Right lobe of liver (tissue), 6 donors: ENCODE data around the gene GNAT1. TPM values are rescaled to one million over a fixed set of nuclear protein-coding genes. Genes with fewer than 3 reads are reported as not detected.

Experiments
- ATAC-seq, 4 donors: fragments of 200-7000 bp; cut with Tn5 transposase; one replicate each; pipeline ENCODE4 v1.9.1; 2020; ENCODE audit warnings: mild to moderate bottlenecking in 4 of 4, moderate library complexity in 4 of 4
- DNase-seq, 3 donors: peaks; one replicate each; pipeline ENCODE4 v3.0.0-alpha.2; 2020
- H3K27ac ChIP-seq, 3 donors: fragments of 200-600 bp; one replicate each; pipeline ENCODE4 v1.8.0; 2022
- H3K27me3 ChIP-seq, 2 donors: fragments of 200-600 bp; one replicate each; pipeline ENCODE4 v1.8.0; 2022
- H3K36me3 ChIP-seq, 4 donors: fragments of 200-600 bp; sonication (generic) in 1 of 4; one replicate each; pipeline versions ENCODE4 v1.5.1 to v1.8.0; 2017 to 2022; ENCODE audit warnings: control low read depth in 1 of 4
- H3K4me1 ChIP-seq, 4 donors: fragments of 200-600 bp; sonication (generic) in 1 of 4; one replicate each; pipeline versions ENCODE4 v1.5.1 to v1.8.0; 2017 to 2022; ENCODE audit warnings: control low read depth in 1 of 4
- H3K4me3 ChIP-seq, 3 donors: fragments of 200-600 bp; one replicate each; pipeline ENCODE4 v1.8.0; 2022
- H3K9me3 ChIP-seq, 4 donors: fragments of 200-600 bp; sonication (generic) in 1 of 4; one replicate each; pipeline versions ENCODE4 v1.5.1 to v1.8.0; 2017 to 2022; ENCODE audit warnings: control low read depth in 1 of 4
- POLR2A ChIP-seq: fragments of 450-650 bp; IDR thresholded peaks from one replicate; pipeline ENCODE4 v1.6.1; 2017; ENCODE audit warnings: antibody characterized with exemption, mild to moderate bottlenecking
- WGBS: methylation state at CpG from one replicate; pipeline ENCODE4 v1.1.6; 2018; ENCODE audit warnings: low coverage, low lambda C conversion rate; ENCODE audit not compliant: insufficient coverage; ENCODE audit errors: missing lambda C conversion rate; 5-methylcytosine and 5-hydroxymethylcytosine counted together
- intact Hi-C, 2 donors: fragments of 100-400 bp; cut with DNase I; formaldehyde crosslinking; loops; one replicate each; pipeline versions ENCODE4 v1.11.2 to v1.14.1; 2022
- total RNA-seq, 6 experiments: library from RNA; depleted of rRNA in 2 of 6; stranded (reverse); fragments of >200 nt in 2 of 6; fragmentation: NEBNext Ultra II Directional in 3 of 6; extraction: Animal tissue kit (Norgen Biotek cat#: 25700) in 3 of 6; gene quantifications; one replicate each; pipeline versions ENCODE4 v1.1.0 to v1.2.4, GENCODE V29; 2016 to 2023
- TF ChIP-seq, protein P1 (sequence below), 4 donors: fragments of 200-600 bp in 3 of 4; fragments of 450-650 bp in 1 of 4; IDR thresholded peaks; one replicate each; pipeline versions ENCODE4 v1.5.1 to v1.8.0; 2016 to 2022; ENCODE audit warnings: antibody characterized with exemption in 4 of 4, mild to moderate bottlenecking in 2 of 4
- donor health status: DM: no; HTN: yes; CAD: no.
- donor health status: DM: no; HTN: no; CAD: no.
- donor health status: DM: no; HTN: no; CAD: no.
- donor health status: DM: no; HTN: yes; CAD: no.
- donor health status: DM: no; HTN: yes; CAD: no.

GNAT1 gene
- total RNA-seq, 6 experiments from 2014 or later = 0.07 TPM; not detected in 5

DNA sequence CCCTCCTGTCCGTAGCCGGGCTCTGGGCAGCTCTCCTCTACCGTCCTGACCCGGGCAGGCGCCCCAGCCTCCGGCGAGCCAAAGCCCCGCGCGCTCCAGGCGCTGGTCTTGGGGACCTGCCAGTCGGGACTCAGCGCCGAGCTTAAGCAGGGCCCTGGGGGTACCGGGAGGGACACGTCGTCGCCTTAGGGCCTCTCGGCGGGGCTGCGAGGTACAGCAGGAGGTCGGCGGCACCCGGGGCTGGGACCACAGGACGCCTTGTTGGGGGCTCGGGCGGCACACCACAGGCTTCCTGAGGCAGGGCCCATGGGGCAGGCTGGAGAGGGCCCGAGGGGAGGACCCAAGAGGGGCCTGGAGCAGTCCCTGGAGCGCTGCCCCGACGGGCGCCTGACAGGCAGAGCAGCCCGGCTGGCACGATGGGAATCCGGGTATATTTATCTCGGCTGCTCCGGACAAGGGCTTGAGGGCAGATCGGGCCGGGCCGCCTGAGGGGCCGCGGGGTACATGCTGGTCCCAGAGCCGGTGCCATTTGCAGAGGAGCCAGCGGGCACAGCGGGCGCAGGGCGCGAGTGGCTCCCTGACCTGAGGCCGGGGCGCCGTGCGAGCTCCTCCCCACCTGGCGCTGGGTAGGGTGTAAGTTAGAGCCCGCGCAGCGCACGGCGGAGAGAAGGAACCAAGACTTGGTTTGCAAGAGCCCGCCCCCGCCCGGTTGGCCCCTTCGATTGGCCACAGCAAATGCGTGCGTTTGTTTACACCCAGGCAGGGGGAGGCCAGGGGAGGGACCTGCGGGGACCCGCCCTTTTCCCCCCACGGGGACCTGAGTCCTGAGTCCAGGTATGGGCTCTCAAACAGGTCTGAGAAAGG, 14.2 kb downstream of the GNAT1 start:
- TF ChIP-seq, protein P1, sequence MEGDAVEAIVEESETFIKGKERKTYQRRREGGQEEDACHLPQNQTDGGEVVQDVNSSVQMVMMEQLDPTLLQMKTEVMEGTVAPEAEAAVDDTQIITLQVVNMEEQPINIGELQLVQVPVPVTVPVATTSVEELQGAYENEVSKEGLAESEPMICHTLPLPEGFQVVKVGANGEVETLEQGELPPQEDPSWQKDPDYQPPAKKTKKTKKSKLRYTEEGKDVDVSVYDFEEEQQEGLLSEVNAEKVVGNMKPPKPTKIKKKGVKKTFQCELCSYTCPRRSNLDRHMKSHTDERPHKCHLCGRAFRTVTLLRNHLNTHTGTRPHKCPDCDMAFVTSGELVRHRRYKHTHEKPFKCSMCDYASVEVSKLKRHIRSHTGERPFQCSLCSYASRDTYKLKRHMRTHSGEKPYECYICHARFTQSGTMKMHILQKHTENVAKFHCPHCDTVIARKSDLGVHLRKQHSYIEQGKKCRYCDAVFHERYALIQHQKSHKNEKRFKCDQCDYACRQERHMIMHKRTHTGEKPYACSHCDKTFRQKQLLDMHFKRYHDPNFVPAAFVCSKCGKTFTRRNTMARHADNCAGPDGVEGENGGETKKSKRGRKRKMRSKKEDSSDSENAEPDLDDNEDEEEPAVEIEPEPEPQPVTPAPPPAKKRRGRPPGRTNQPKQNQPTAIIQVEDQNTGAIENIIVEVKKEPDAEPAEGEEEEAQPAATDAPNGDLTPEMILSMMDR (IDR thresholded peaks at IDR 0.05) = no peak
- TF ChIP-seq POLR2A = peak; percentile 55
- peak; percentile 92 to 97 (median 96) for DNase-seq
- intact Hi-C loops = no loop called here
- H3K27ac ChIP-seq = peak overlapping the region; percentile 76 to 99 (median 98)
- WGBS = 1% methylated on average over 13 of the region's 67 CpGs
- H3K9me3 ChIP-seq = no peaks in the 10 kb centered on the region
- peak; percentile 50 to 71 (median 62) for ATAC-seq
- H3K4me1 ChIP-seq = peaks cover 0 to 76% (median 34%) of the 10 kb centered on the region in 4 donors
- H3K4me3 ChIP-seq = peak overlapping the region; percentile 77 to 94 (median 88)
- H3K27me3 ChIP-seq = no peaks in the 10 kb centered on the region
- no peaks in the 10 kb centered on the region for H3K36me3 ChIP-seq

DNA sequence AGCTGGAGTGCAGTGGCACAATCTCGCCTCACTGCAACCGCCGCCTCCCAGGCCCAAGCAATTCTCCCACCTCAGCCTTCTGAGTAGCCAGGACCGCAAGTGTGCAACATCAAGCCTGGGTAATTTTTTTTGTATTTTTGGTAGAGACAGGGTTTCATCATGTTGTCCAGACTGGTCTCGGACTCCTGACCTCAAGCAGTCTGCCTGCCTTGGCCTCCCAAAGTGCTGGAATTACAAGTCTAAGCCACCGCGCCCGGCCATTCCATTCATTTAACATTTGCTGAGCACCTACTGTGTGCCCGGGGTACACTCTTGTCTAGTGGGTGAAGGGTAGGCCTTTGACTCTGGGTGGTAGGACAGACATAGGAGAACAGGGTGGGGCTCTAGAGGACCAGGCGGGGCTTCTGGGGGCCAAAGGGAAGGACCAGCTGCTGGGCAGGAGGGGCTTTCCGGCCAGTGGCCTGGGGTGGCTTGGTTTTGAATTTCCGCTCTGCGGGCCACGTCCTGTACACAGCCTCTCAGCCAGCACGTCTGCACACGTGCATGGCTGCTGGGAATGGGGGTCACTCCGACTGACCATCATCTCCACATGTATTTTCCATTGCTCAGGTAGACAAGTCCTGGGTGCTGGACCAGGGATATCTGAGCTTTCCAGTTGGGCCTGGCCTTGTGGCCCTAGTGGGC, 16.1 kb downstream of the GNAT1 start:
- peak in 1 of 4 donors; percentile 0 for ATAC-seq
- TF ChIP-seq, protein P1 (IDR thresholded peaks at IDR 0.05) = no peak
- TF ChIP-seq POLR2A = no peak
- Histone ChIP-seq H3K27me3 (no peaks in the 10 kb centered on the region), H3K4me3 (peak overlapping the region; percentile 77 to 94 (median 88)), H3K9me3 (no peaks in the 10 kb centered on the region), H3K27ac (peak overlapping the region; percentile 76 to 99 (median 98)), H3K4me1 (peaks cover 0 to 76% (median 30%) of the 10 kb centered on the region in 4 donors), H3K36me3 (no peaks in the 10 kb centered on the region)
- intact Hi-C loops = no loop called here
- WGBS = 46% methylated on average over 10 of the region's 17 CpGs
- DNase-seq = peak in 2 of 3 donors; percentile 58 to 60

DNA sequence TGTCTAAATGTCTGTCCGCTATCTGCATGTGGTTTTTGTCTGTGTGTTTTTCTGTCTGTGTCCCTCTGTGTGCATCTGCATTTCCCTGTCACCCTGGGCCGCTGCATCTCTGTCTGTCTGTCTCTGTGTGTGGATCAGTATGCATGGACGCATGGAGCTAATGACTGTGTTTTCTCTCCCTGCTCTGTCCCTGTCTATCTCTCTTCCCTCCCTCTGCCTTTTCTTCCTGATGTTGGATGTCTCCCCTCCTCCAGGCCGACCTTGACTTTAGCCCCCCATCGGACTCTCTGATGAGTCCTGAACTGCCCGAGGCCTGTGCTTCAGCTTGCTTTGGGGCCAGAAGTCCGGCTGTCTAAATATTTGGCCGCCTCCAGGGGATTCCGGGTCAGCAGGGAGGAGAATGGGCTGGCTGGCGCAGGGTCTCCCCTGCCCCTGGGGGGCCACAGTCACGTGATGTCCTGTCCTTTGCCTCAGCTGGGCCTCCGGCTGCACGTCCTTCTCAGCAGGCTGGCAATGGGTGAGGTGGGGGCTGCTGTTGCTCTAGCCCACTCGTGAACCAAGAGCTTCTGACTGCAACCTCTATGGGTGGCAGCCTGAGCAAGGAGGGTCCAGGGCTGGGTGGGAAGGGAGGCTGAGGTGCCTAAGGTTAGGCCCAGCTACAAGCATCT, 17.4 kb downstream of the GNAT1 start:
- Histone ChIP-seq H3K27me3 (no peaks in the 10 kb centered on the region), H3K9me3 (no peaks in the 10 kb centered on the region), H3K4me3 (peak overlapping the region in 2 of 3 donors; percentile 88 to 94), H3K27ac (peak overlapping the region; percentile 76 to 99 (median 98)), H3K36me3 (no peaks in the 10 kb centered on the region), H3K4me1 (peaks cover 0 to 76% (median 30%) of the 10 kb centered on the region in 4 donors)
- DNase-seq = no peak
- WGBS = 31% methylated on average over 6 of the region's 14 CpGs
- peak in 1 of 4 donors; percentile 5 for ATAC-seq
- no peak for TF ChIP-seq POLR2A
- TF ChIP-seq, protein P1 (IDR thresholded peaks at IDR 0.05) = no peak
- intact Hi-C loops = no loop called here

DNA sequence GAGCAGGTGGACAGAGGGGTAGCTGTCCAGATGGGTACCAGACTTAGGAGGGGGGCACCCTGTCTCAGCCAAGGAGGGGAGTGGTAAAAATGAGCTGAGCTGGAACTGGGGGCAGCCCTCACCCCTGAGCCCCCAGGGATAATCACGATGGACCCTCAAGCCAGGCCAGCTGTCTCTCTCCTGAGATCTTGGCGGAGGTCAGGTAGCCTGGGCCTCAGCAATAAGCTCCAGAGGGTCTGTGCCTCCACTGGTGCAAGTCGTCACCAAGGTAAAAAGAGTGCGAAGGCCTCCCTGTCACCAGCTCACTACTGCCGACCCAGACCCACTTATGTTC, 18.7 kb downstream of the GNAT1 start:
- ATAC-seq (no peak), DNase-seq (no peak)
- peaks cover 0 to 9% (median 0%) of the 10 kb centered on the region in 4 donors for H3K36me3 ChIP-seq
- H3K4me3 ChIP-seq = no peak overlapping the region
- no CpG with 5 or more reads among the region's 5 CpGs for whole genome bisulfite sequencing
- intact Hi-C loops = no loop called here
- no peaks in the 10 kb centered on the region for H3K9me3 ChIP-seq
- TF ChIP-seq, protein P1 (IDR thresholded peaks at IDR 0.05) = no peak
- TF ChIP-seq POLR2A = no peak
- peak overlapping the region; percentile 73 to 99 (median 89) for H3K27ac ChIP-seq
- H3K4me1 ChIP-seq = peaks cover 0 to 77% (median 27%) of the 10 kb centered on the region in 4 donors
- H3K27me3 ChIP-seq = no peaks in the 10 kb centered on the region
